OCI-M1 (cell line): ENCODE measurements around the gene TAOK1.

Source experiments
- DNase-seq: peaks from one replicate; lab custom pipeline; 2025; lab: John Stamatoyannopoulos, UW

TAOK1 gene

GRCh38 chr17:29583324-29584248, 193.4 kb downstream of the TAOK1 start:
- no peak for DNase-seq

- DNase-seq: no peak
Measured at GRCh38 chr17:29584452-29585079, 194.4 kb downstream of the TAOK1 start.

GRCh38 chr17:29585080-29585751, 195.1 kb downstream of the TAOK1 start:
- no peak for DNase-seq

- no peak for DNase-seq
Measured at GRCh38 chr17:29586676-29587469, 196.7 kb downstream of the TAOK1 start.

GRCh38 chr17:29587591-29587990, 197.4 kb downstream of the TAOK1 start:
- no peak for DNase-seq

- DNase-seq: no peak
Measured at GRCh38 chr17:29588017-29588561, 197.9 kb downstream of the TAOK1 start.

GRCh38 chr17:29588562-29589411, 198.6 kb downstream of the TAOK1 start:
- DNase-seq: peak; percentile 66

- peak; percentile 95 for DNase-seq
Measured at GRCh38 chr17:29589524-29590410, 199.6 kb downstream of the TAOK1 start, which contains the start of gene GIT1. Gene GIT1 (minus strand): TSS chr17:29589648. CDS start chr17:29589378, 270 bp downstream.

- DNase-seq: no peak
Measured at GRCh38 chr17:29590411-29591145, 200.4 kb downstream of the TAOK1 start.

GRCh38 chr17:29591146-29591736, 201.1 kb downstream of the TAOK1 start:
- DNase-seq: no peak

GRCh38 chr17:29591737-29592608, 201.8 kb downstream of the TAOK1 start:
- peak; percentile 96 for DNase-seq

- DNase-seq: peak; percentile 35
Measured at GRCh38 chr17:29592850-29593551, 202.8 kb downstream of the TAOK1 start, which contains the start of gene ANKRD13B. Gene ANKRD13B (plus strand): TSS chr17:29593132. CDS start chr17:29593622, 490 bp downstream.

GRCh38 chr17:29593591-29594518, 203.7 kb downstream of the TAOK1 start:
- DNase-seq: peak; percentile 52

GRCh38 chr17:29594519-29595090, 204.4 kb downstream of the TAOK1 start:
- no peak for DNase-seq
